ENCODE data around the gene LRMDA.
A peak's percentile ranks its signal among the peaks of the same experiment; 100 is the strongest.

LRMDA gene

DNA sequence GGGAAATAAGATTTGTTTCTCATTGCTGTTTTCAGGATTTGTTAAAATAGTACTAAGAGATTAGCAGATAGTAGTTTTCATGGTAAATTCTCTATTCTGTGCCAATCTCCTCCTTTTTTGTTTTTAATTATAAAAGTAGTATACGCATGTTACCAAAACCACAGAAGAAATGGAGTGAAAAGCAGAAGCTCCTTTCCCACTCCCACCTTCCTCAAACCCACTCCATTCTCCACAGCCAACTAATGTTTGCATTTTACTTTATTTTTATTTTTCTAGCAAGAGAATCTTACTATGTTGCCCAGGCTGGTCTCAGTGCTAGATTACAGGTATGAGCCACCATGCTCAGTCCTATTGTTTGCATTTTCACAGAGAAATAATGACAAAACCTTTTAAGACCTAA is 4.5 kb upstream of the LRMDA start:
- DNase-seq (ENCODE audit: low spot score) = no peak
- no peak overlapping the region for H3K27ac ChIP-seq
- TF ChIP-seq, protein P1, sequence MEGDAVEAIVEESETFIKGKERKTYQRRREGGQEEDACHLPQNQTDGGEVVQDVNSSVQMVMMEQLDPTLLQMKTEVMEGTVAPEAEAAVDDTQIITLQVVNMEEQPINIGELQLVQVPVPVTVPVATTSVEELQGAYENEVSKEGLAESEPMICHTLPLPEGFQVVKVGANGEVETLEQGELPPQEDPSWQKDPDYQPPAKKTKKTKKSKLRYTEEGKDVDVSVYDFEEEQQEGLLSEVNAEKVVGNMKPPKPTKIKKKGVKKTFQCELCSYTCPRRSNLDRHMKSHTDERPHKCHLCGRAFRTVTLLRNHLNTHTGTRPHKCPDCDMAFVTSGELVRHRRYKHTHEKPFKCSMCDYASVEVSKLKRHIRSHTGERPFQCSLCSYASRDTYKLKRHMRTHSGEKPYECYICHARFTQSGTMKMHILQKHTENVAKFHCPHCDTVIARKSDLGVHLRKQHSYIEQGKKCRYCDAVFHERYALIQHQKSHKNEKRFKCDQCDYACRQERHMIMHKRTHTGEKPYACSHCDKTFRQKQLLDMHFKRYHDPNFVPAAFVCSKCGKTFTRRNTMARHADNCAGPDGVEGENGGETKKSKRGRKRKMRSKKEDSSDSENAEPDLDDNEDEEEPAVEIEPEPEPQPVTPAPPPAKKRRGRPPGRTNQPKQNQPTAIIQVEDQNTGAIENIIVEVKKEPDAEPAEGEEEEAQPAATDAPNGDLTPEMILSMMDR (IDR thresholded peaks at IDR 0.05) = no peak

GRCh38 chr10:75427951-75428350 is 3.5 kb upstream of the LRMDA start:
- DNase-seq (ENCODE audit: low spot score) = no peak
- no peak overlapping the region for H3K4me3 ChIP-seq
- peak overlapping the region in 1 of 2 donors; percentile 9 for H3K27ac ChIP-seq
- TF ChIP-seq, protein P1 (IDR thresholded peaks at IDR 0.05) = no peak

More for the DNA sequence above, 4.5 kb upstream of the LRMDA start:
- no peak overlapping the region for H3K4me3 ChIP-seq

DNA sequence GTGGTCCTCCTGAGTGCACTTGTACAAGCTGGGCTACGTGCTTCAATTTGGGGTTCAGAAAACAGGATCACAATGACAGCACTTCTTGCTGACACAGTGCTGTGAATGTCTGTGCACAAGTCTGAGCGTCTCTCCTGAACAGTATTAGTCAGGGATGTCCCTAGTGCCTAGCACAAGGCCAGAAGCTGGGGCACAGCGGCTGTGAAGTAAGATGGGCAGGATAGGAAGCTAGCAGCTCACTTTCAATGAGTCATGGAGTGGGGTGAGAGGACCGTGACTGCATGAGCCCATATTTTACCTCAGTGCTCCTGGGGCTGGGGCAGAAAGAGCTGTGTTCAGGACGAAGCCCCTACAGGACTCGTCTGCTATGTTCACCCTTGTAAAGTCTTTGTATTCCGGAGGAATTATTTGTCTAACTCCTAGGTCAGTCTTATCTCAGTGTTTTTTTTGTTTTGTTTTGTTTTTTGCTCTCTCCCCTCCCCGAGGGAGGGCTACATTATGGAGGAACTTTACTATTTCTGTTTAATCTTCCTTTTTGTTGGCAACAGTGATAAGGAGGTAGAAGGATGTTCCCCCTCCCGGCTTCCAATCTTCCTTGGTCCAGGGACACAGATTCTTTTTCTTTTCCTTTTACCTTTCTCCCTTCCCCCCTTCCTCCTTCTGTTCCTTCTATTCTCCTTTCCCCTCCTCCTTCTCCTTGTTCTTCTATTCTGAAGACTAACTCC is 2.8 kb upstream of the LRMDA start:
- no peak for DNase-seq (ENCODE audit: low spot score)
- H3K4me3 ChIP-seq = no peak overlapping the region
- TF ChIP-seq, protein P1 (IDR thresholded peaks at IDR 0.05) = no peak
- peak overlapping the region in 1 of 2 donors; percentile 9 for H3K27ac ChIP-seq

DNA sequence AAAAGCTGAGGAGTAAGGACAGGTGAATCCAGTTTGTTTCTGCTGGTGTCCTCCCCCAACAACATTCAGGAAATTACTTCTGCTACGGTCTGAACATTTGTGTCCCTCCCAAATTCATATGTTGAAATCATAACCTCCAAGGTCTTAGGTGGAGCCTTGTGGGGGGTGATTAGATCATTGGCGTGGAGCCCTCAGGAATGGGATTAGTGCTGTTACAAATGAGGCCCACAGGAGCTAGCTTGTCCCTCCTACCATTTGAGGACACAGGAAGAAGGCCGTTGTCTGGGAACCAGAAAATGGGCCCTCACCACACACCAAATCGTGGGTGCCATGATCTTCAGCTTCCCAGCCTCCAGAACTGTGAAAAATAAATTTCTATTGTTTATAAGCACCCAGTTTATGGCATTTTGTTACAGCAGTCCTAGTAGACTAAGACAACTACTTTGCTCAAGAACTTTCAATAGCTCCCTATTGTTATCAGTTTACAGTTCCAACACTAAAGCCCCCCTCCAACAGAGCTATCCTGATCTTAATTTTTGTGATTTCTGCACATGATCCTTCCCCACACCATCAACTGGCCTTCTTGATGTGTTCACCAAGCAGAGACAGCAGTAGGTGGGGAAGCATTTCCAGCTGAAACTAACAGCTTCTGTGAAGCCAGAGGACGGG is 2.1 kb upstream of the LRMDA start:
- DNase-seq (ENCODE audit: low spot score) = no peak
- TF ChIP-seq, protein P1 (IDR thresholded peaks at IDR 0.05) = no peak
- no peak overlapping the region for H3K27ac ChIP-seq
- no peak overlapping the region for H3K4me3 ChIP-seq

GRCh38 chr10:75430000-75430763 is 1.2 kb upstream of the LRMDA start:
- TF ChIP-seq, protein P1 (IDR thresholded peaks at IDR 0.05) = no peak
- peak overlapping the region in 1 of 2 donors; percentile 83 for H3K27ac ChIP-seq
- peak overlapping the region; percentile 83 for H3K4me3 ChIP-seq
- no peak for DNase-seq (ENCODE audit: low spot score)

GRCh38 chr10:75432176-75432575 is 752 bp downstream of the LRMDA start:
- Histone ChIP-seq H3K27ac (no peak overlapping the region), H3K4me3 (peak overlapping the region; percentile 83)
- TF ChIP-seq, protein P1 (IDR thresholded peaks at IDR 0.05) = no peak
- DNase-seq (ENCODE audit: low spot score) = no peak

Data from coronary artery (tissue), 2 donors.